Common myeloid progenitor, CD34-positive (primary cell): ENCODE data around the gene RNF44.

Experiments used
- CTCF ChIA-PET: fragments of 350-600 bp; sonication (Branson Sonifier 250); formaldehyde crosslinking; loops from one replicate; lab custom pipeline; 2021; ENCODE audit warnings: antibody characterized with exemption; lab: Charles Lee
- POLR2A ChIA-PET: fragments of 350-600 bp; sonication (Branson Sonifier 250); formaldehyde crosslinking; loops from one replicate; lab custom pipeline; 2021; ENCODE audit warnings: antibody characterized with exemption; lab: Charles Lee
- DNase-seq, 3 donors: peaks; one replicate each; pipeline versions ENCODE4 v3.0.0 to v3.0.0-alpha.2; 2013
- H3K27ac ChIP-seq, 2 experiments: 1 replicate in 1 of 2; 2 replicates in 1 of 2; pipeline ENCODE4 v1.7.0; 2013; ENCODE audit warnings: inconsistent platforms in 2 of 2, low read length in 2 of 2, mild to moderate bottlenecking in 2 of 2, low read depth in 1 of 2, moderate library complexity in 1 of 2; ENCODE audit not compliant: severe bottlenecking in 2 of 2, insufficient read depth in 1 of 2, poor library complexity in 1 of 2
- H3K27me3 ChIP-seq, 5 experiments: replicated peaks in 2 of 5; 1 replicate in 3 of 5; 2 replicates in 2 of 5; pipeline versions ENCODE4 v1.6.1 to v1.7.0; 2013; ENCODE audit warnings: low read length in 4 of 5, mild to moderate bottlenecking in 2 of 5, moderate library complexity in 2 of 5, inconsistent platforms in 1 of 5; ENCODE audit not compliant: insufficient read depth in 5 of 5, control insufficient read depth in 4 of 5
- H3K36me3 ChIP-seq, 4 experiments: 1 replicate in 2 of 4; 2 replicates in 2 of 4; pipeline versions ENCODE4 v1.6.1 to v1.7.0; 2013; ENCODE audit warnings: low read length in 3 of 4, control low read depth in 1 of 4, mild to moderate bottlenecking in 1 of 4; ENCODE audit not compliant: control insufficient read depth in 4 of 4, insufficient read depth in 4 of 4
- H3K4me1 ChIP-seq, 4 experiments: 1 replicate in 3 of 4; 2 replicates in 1 of 4; pipeline versions ENCODE4 v1.6.1 to v1.7.1; 2013; ENCODE audit warnings: low read length in 3 of 4, mild to moderate bottlenecking in 3 of 4, control low read depth in 1 of 4, inconsistent platforms in 1 of 4, moderate library complexity in 1 of 4; ENCODE audit not compliant: control insufficient read depth in 4 of 4, insufficient read depth in 4 of 4; ENCODE audit errors: control extremely low read depth in 1 of 4
- H3K4me3 ChIP-seq, 7 experiments: 1 replicate in 4 of 7; 2 replicates in 3 of 7; pipeline versions ENCODE4 v1.5.1 to v1.7.0; 2013; ENCODE audit warnings: mild to moderate bottlenecking in 7 of 7, low read length in 6 of 7, moderate library complexity in 6 of 7, inconsistent platforms in 2 of 7, low read depth in 2 of 7, control low read depth in 1 of 7; ENCODE audit not compliant: insufficient read depth in 4 of 7, control insufficient read depth in 1 of 7; ENCODE audit errors: extremely low read depth in 1 of 7
- H3K9me3 ChIP-seq, 5 experiments: 1 replicate in 4 of 5; 2 replicates in 1 of 5; pipeline versions ENCODE4 v1.6.1 to v1.7.1; 2013; ENCODE audit warnings: low read length in 4 of 5, mild to moderate bottlenecking in 2 of 5, inconsistent platforms in 1 of 5, low read depth in 1 of 5, moderate library complexity in 1 of 5; ENCODE audit not compliant: control insufficient read depth in 4 of 5, insufficient read depth in 2 of 5; ENCODE audit errors: control extremely low read depth in 1 of 5
- WGBS: methylation state at CpG from one replicate; pipeline ENCODE4 v1.1.5; 2013; ENCODE audit not compliant: insufficient coverage; 5-methylcytosine and 5-hydroxymethylcytosine counted together

RNF44 gene

GRCh38 chr5:176514244-176514950 lies 22.8 kb downstream of the RNF44 start:
- ChIA-PET POLR2A (no interaction called here), CTCF (interaction anchor here (1.3 to 1.7 kb wide), 2 partner anchors 17 to 28 kb away, joined by 3 to 4 read pairs; no protein-coding TSS in a partner anchor)
- peak in 2 of 3 donors; percentile 40 to 48 for DNase-seq
- H3K27me3 ChIP-seq: no peaks in the 10 kb centered on the region
- peaks cover 0 to 3% (median 0%) of the 10 kb centered on the region in 4 experiments for H3K36me3 ChIP-seq
- H3K4me1 ChIP-seq: peaks cover 0 to 17% (median 3%) of the 10 kb centered on the region in 4 experiments
- no peak overlapping the region for H3K4me3 ChIP-seq
- WGBS: 90% methylated on average over 10 of the region's 11 CpGs
- no peaks in the 10 kb centered on the region for H3K9me3 ChIP-seq
- no peak overlapping the region for H3K27ac ChIP-seq

DNA sequence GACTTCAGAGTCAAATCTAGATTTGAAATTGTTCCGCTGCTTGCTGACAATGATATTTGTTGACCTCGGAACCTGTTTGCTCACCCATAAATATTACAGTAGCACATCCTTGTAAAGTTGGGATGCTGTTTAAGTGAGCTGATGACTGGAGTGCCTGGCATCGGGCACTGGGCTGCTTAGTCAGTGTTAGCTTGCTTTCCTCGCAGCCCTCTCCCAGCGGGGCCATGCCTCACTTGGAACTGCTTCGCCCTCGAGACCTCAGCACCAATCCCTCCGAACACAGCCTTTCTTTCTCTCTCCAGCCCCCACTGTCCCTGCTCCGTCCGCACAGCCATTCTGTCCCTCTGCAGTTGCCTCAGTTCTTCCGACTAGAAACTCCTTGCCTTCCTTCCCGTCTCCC lies 23.4 kb downstream of the RNF44 start:
- H3K4me3 ChIP-seq: no peak overlapping the region
- POLR2A ChIA-PET: no interaction called here
- no peak for DNase-seq
- peaks cover under 1 to 7% (median 2%) of the 10 kb centered on the region in 4 experiments for H3K36me3 ChIP-seq
- peaks cover 0 to 17% (median 3%) of the 10 kb centered on the region in 4 experiments for H3K4me1 ChIP-seq
- no peaks in the 10 kb centered on the region for H3K27me3 ChIP-seq
- 92% methylated on average over 8 of the region's 12 CpGs for WGBS
- H3K27ac ChIP-seq: no peak overlapping the region
- H3K9me3 ChIP-seq: no peaks in the 10 kb centered on the region
- CTCF ChIA-PET: interaction anchor here (1.3 to 1.7 kb wide), 2 partner anchors 18 to 29 kb away, joined by 3 to 4 read pairs; no protein-coding TSS in a partner anchor

DNA sequence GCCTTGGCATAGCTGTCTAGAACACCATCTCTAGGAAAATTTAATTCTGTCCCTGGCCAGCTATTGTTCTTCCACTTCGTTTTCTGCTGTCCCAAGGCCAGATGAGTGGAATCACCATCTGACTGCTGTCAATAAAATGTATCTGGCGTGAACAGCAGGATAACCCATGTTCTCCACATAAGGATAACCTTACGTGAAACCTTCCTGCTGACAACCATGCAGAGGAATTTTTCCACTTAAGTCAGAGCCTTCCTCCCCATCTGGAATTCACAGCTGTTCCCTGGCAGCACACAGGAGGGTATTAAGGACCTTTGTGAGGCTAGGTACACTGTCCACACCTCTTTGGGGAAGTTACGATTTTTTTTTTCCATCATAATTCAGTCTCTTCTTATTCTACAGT lies 28.6 kb downstream of the RNF44 start:
- no peaks in the 10 kb centered on the region for H3K4me1 ChIP-seq
- H3K4me3 ChIP-seq: no peak overlapping the region
- no peaks in the 10 kb centered on the region for H3K9me3 ChIP-seq
- no peaks in the 10 kb centered on the region for H3K27me3 ChIP-seq
- WGBS: 100% methylated on average over 1 of the region's 4 CpGs
- DNase-seq: no peak
- CTCF ChIA-PET: interaction anchor here (0.9 to 1.8 kb wide), 3 partner anchors 16 to 91 kb away, joined by 3 to 5 read pairs (median 4); no protein-coding TSS in a partner anchor
- peaks cover 19 to 48% (median 29%) of the 10 kb centered on the region in 4 experiments for H3K36me3 ChIP-seq
- H3K27ac ChIP-seq: no peak overlapping the region
- POLR2A ChIA-PET: no interaction called here

DNA sequence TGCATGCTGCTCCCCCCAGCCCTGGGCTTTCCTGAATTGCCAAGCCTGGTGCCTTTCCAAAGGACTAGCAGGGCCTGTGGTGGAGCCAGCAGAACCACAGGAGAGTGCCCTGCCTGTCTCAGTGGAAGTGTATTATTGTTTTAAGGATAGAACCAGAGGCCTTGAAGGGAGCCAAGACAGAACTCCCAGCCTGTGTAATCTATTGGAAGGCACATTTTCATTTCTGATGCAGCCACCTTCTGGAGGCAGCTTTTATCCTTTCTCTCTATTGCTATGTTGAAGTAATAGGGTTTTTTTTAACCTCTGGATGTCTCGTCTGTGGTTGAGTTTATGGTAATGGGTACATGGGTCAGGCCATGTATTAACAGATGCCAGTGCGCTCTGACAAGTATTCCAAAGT lies 29.3 kb downstream of the RNF44 start:
- H3K9me3 ChIP-seq: no peaks in the 10 kb centered on the region
- H3K4me1 ChIP-seq: no peaks in the 10 kb centered on the region
- no peak overlapping the region for H3K4me3 ChIP-seq
- DNase-seq: no peak
- H3K27ac ChIP-seq: no peak overlapping the region
- 100% methylated on average over 2 of the region's 2 CpGs for WGBS
- H3K27me3 ChIP-seq: no peaks in the 10 kb centered on the region
- H3K36me3 ChIP-seq: peaks cover 19 to 52% (median 35%) of the 10 kb centered on the region in 4 experiments
- POLR2A ChIA-PET: no interaction called here
- CTCF ChIA-PET: interaction anchor here (0.9 to 1.2 kb wide), 2 partner anchors 22 to 91 kb away, joined by 3 to 4 read pairs; no protein-coding TSS in a partner anchor

GRCh38 chr5:176503496-176503895 lies 33.7 kb downstream of the RNF44 start:
- ChIA-PET CTCF (interaction anchor here (0.7 kb wide), 1 partner anchor 750 kb away, joined by 3 read pairs; no protein-coding TSS in a partner anchor), POLR2A (no interaction called here)
- H3K27ac ChIP-seq: no peak overlapping the region
- peaks cover 27 to 78% (median 57%) of the 10 kb centered on the region in 4 experiments for H3K36me3 ChIP-seq
- H3K4me3 ChIP-seq: no peak overlapping the region
- no peak for DNase-seq
- WGBS: 100% methylated on average over 4 of the region's 5 CpGs
- H3K9me3 ChIP-seq: no peaks in the 10 kb centered on the region
- H3K27me3 ChIP-seq: no peaks in the 10 kb centered on the region
- H3K4me1 ChIP-seq: no peaks in the 10 kb centered on the region

- Histone ChIP-seq H3K27ac (no peak overlapping the region), H3K9me3 (no peaks in the 10 kb centered on the region), H3K4me3 (no peak overlapping the region), H3K36me3 (peaks cover 21 to 77% (median 48%) of the 10 kb centered on the region in 4 experiments), H3K27me3 (no peaks in the 10 kb centered on the region), H3K4me1 (no peaks in the 10 kb centered on the region)
- WGBS: 93% methylated on average over 1 of the region's 1 CpG
- DNase-seq: no peak
- ChIA-PET POLR2A (interaction anchor here (0.6 kb wide), 1 partner anchor 9 kb away, joined by 3 read pairs; no protein-coding TSS in a partner anchor), CTCF (interaction anchor here (1.1 to 1.3 kb wide), 4 partner anchors 11 to 35 kb away, joined by 3 to 4 read pairs (median 3); partner anchors contain the start of gene RNF44)
These were observed 35.9 kb downstream of the RNF44 start for GRCh38 chr5:176501333-176501732.

- no peak for DNase-seq
- Histone ChIP-seq H3K4me3 (no peak overlapping the region), H3K27ac (no peak overlapping the region), H3K27me3 (no peaks in the 10 kb centered on the region), H3K4me1 (no peaks in the 10 kb centered on the region), H3K9me3 (no peaks in the 10 kb centered on the region), H3K36me3 (peaks cover 24 to 80% (median 53%) of the 10 kb centered on the region in 4 experiments)
- CTCF ChIA-PET: interaction anchor here (1.1 to 1.3 kb wide), 4 partner anchors 12 to 36 kb away, joined by 3 to 4 read pairs (median 3); partner anchors contain the start of gene RNF44
- POLR2A ChIA-PET: no interaction called here
- WGBS: 100% methylated on average over 2 of the region's 3 CpGs
These were observed 36.7 kb downstream of the RNF44 start for GRCh38 chr5:176500511-176500910.
